CD4-positive, alpha-beta T cell treated with Interleukin-12 subunit alpha and Interleukin-12 subunit beta, for 1 hour (primary cell): ENCODE measurements around the gene NCOA7.
"Not testable (repeated sequence)": the region's sequence is repeated elsewhere in the genome, so short reads cannot be mapped to it uniquely, and the experiment has no call there.

Source experiments
- DNase-seq: peaks from one replicate; pipeline ENCODE4 v3.0.0-alpha.2; 2020

The NCOA7 gene

DNA sequence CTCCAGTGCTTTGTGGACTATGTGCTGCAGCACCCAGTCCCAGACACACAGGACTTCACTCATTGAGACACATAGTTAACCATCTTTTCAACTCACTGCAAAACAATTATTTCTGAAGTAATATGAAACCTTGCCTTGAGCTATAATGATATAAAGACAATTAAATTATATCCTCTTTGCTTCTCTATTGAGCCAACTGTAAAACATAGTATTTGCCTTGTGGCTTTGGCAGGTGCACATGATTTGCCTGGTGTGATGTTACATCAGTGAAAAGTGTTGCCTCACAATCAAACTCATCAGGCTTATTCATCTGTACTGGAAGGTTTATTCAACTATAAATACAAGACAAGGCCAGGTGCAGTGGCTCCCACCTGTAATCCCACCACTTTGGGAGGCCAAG lies 80.6 kb downstream of the NCOA7 start:
- no peak for DNase-seq

DNA sequence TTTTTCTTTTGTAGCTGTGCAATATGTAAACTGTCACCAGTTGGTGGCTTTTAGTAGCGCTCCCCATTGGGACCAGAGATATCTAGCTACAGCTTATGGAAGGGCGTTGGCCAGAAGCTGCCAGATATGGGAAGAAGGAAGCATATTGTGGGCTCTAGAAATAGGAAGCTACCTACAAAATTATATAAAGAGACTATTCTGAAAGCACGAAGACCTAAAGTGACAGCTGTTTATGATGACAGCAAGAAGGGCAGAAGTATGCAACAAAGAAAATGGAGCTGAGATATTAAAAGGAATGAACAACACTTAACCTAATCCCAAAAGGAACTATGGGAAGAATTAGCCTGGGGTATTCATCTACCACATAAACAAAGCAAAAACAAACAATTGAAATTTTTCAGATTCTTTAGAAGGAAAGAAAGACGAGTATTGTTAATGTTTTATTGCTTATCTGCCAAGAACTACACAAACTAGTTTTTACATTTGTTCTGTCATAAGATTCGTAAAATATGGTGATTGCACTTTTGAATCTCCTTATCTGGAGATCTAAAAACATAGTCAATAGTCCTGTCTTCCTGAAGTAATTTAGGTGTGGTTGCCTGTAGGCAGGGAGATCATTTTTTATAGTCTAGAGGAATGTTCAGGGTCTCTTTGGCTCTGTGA lies 81.6 kb downstream of the NCOA7 start:
- DNase-seq, result no peak

DNA sequence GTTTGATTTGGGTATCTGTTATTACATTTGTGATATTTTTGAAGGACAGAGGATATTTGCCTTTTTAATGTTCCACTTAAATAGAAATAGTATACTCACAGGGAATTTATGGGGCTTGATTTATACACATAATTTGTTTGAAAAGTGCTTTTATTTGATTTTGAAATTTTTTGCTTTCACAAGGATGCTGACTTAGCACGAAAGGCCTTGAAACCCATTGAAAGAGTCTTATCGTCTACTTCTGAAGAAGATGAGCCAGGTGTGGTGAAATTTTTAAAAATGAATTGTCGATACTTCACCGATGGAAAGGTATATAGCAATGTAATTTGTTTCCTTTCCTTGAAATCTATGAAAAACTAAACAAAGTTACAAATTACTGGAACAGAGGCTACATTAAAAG lies 91.5 kb downstream of the NCOA7 start:
- no peak for DNase-seq

- DNase-seq, result no peak
Observed at GRCh38 chr6:125884634-125885371, 94.0 kb downstream of the NCOA7 start.

DNA sequence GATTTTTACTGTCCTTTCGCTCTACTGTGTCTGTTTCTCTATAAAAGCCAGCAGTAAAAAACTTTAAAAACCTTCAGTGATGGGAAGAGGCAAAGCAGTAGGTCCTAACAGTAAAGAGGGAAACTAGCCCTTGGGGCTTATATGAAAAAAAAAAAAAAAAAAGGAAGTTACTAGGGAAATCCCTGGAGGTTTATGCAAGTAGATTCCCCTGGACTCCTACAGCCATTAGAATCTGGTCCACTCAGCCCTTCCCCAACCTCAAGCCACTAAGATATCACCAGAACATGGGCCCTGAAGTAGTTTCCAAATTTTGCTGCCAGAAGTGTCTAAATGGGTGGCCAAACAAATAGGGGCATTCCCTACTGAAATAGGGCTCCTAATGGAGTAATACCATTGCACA lies 95.3 kb downstream of the NCOA7 start:
- no peak for DNase-seq

GRCh38 chr6:125886914-125887313 lies 96.2 kb downstream of the NCOA7 start:
- no peak for DNase-seq

DNA sequence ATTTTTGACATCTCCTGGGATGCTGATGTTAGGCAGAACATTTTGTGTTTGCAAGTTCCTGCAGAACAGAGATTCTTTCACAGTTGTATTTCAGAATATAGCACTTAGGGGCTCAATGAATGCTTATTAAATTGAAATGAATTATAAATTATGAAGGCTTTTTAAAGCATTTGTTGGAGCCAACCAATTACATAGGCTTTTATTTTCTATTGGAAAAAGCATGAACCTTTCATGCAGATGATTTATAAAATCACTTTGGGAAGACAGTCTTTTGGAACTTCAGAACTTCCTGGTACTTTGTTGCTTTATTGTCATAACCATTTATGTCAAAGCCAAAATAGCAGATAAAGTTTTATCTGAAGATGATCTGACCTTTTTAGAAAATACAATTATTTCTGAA lies 96.6 kb downstream of the NCOA7 start:
- no peak for DNase-seq

- DNase-seq, result peak; percentile 46
Observed at GRCh38 chr6:125888989-125889656, 98.4 kb downstream of the NCOA7 start.

GRCh38 chr6:125899726-125900182 lies 109.0 kb downstream of the NCOA7 start:
- no peak for DNase-seq

GRCh38 chr6:125904871-125905270 lies 114.1 kb downstream of the NCOA7 start:
- peak; percentile 38 for DNase-seq

GRCh38 chr6:125906158-125906998 lies 115.6 kb downstream of the NCOA7 start:
- DNase-seq, result peak; percentile 55

GRCh38 chr6:125910527-125910926 lies 119.8 kb downstream of the NCOA7 start:
- no peak for DNase-seq

GRCh38 chr6:125911051-125911451 lies 120.3 kb downstream of the NCOA7 start:
- DNase-seq, result not testable (repeated sequence)

DNA sequence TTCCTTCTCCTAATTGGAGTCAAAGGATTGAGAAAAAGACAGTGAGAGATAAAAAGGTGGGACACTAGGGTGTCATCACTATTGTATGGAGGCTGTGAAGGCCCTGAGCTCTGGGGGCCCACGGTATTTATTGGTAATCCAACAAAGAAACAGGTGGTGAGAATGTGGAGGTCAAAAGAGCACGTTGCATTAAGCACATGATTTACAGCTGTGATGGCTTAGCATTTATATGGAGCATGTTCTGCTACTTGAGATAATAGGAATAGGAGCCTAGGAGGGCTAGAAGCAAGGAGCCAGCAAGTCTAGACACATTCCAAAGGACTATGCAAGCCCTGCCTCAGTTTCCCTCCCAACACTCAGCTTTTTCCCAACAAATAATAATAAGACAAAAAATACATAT lies 121.7 kb downstream of the NCOA7 start:
- not testable (repeated sequence) for DNase-seq

GRCh38 chr6:125913145-125913544 lies 122.4 kb downstream of the NCOA7 start:
- no peak for DNase-seq

- no peak for DNase-seq
Observed at GRCh38 chr6:125913864-125914351, 123.1 kb downstream of the NCOA7 start.

DNA sequence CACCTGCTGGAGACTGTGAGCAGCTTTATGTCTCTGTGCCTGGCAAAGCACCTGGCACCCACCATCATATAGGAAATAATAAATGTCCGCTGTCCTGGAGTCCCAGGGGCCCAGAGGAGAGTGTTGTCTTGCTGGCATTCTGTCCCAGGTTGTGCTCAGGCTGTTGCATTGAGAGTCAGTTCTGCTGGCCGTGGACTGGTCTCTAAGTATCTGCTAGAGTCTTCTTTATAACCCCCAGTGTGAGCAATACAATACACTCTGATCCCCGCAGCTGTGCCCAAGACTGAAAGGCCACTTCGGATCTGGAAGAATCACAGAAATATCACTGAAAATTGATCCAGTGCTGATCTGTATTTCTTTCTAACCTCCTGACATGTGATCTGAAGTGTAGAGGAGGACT lies 127.5 kb downstream of the NCOA7 start:
- no peak for DNase-seq

GRCh38 chr6:125918681-125919566 lies 128.2 kb downstream of the NCOA7 start:
- peak; percentile 78 for DNase-seq

- DNase-seq, result no peak
Observed at GRCh38 chr6:125919618-125920017, 128.9 kb downstream of the NCOA7 start.

GRCh38 chr6:125922322-125922860 lies 131.6 kb downstream of the NCOA7 start:
- DNase-seq, result no peak

DNA sequence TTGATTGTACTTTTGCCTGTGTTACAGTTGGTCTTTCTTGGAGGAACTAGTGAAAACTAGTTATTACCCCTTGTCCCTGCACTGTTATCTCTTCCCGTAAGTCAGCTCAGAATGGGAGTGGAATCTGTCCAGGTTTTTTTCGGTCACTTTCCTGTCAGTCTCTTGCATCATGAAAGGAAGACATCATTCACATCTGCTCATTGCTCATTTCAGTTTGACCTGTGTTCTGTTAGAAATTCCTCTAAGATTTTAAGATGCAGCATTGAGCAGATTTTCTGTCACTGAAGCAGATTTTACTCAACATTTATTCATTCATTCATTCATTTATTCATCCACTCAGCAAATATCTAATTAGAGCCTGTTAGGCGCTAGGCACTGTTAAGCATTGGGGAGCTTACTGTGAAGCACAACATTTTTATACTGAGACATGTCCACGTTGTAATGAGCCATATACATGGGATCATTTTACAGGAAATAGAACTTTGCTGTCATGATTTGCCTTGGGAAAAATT lies 132.7 kb downstream of the NCOA7 start:
- no peak for DNase-seq
